Caco-2 (cell line): Measurements from ENCODE around the gene UNKL. TPM values are rescaled to one million over a fixed set of nuclear protein-coding genes. Genes with fewer than 3 reads are reported as not detected.
A peak's percentile ranks its signal among the peaks of the same experiment; 100 is the strongest.

ENCODE experiments used
- BruUV-seq: library from RNA; stranded (reverse); fragments of 400-500 nt; replicated peaks from 2 replicates; lab custom pipeline; 2021; lab: Mats Ljungman, UMichigan
- CTCF ChIA-PET: fragments of 300-600 bp; sonication (Branson Sonifier 250); formaldehyde crosslinking; loops from one replicate; lab custom pipeline; 2022; ENCODE audit warnings: antibody characterized with exemption; lab: Charles Lee
- POLR2A ChIA-PET: fragments of 300-600 bp; sonication (Branson Sonifier 250); formaldehyde crosslinking; loops from one replicate; lab custom pipeline; 2022; ENCODE audit warnings: antibody characterized with exemption; lab: Charles Lee
- DNase-seq, 2 experiments: peaks; one replicate each; pipeline versions ENCODE4 v3.0.0 to v3.0.0-alpha.2; 2020 to 2022
- H3K27me3 ChIP-seq: replicated peaks from 2 replicates; pipeline ENCODE4 v1.6.0; 2011; ENCODE audit warnings: low read length; ENCODE audit not compliant: control insufficient read depth, insufficient read depth
- H3K36me3 ChIP-seq: 2 replicates; pipeline ENCODE4 v1.5.1; 2011; ENCODE audit warnings: low read length; ENCODE audit not compliant: control insufficient read depth, insufficient read depth
- H3K4me1 ChIP-seq: fragments of 250-450 bp; sonication (Bioruptor Pico); 2 replicates; pipeline ENCODE4 v1.5.1; 2020; ENCODE audit warnings: mild to moderate bottlenecking
- H3K4me3 ChIP-seq: 2 replicates; pipeline ENCODE4 v1.5.1; 2011; ENCODE audit warnings: low read depth, mild to moderate bottlenecking, control low read depth, low read length
- H3K9me3 ChIP-seq: fragments of 250-450 bp; sonication (Bioruptor Pico); 2 replicates; pipeline ENCODE4 v1.5.1; 2020; ENCODE audit warnings: mild to moderate bottlenecking, moderate library complexity
- H3K27ac Mint-ChIP-seq: one replicate; pipeline ENCODE4 v1.8.0; 2022; ENCODE audit warnings: mixed read lengths; ENCODE audit not compliant: unreplicated experiment
- H3K27me3 Mint-ChIP-seq: one replicate; pipeline ENCODE4 v1.8.0; 2022; ENCODE audit warnings: mixed read lengths; ENCODE audit not compliant: insufficient read depth, unreplicated experiment
- H3K36me3 Mint-ChIP-seq: one replicate; pipeline ENCODE4 v1.8.0; 2022; ENCODE audit warnings: mild to moderate bottlenecking, mixed read lengths; ENCODE audit not compliant: insufficient read depth, unreplicated experiment
- H3K4me1 Mint-ChIP-seq: one replicate; pipeline ENCODE4 v1.8.0; 2022; ENCODE audit warnings: low read depth, mixed read lengths; ENCODE audit not compliant: unreplicated experiment
- H3K4me3 Mint-ChIP-seq: one replicate; pipeline ENCODE4 v1.8.0; 2022; ENCODE audit warnings: mild to moderate bottlenecking, moderate library complexity, mixed read lengths; ENCODE audit not compliant: unreplicated experiment
- H3K9me3 Mint-ChIP-seq: one replicate; pipeline ENCODE4 v1.8.0; 2022; ENCODE audit warnings: mixed read lengths; ENCODE audit not compliant: unreplicated experiment
- intact Hi-C: fragments of 100-400 bp; cut with micrococcal nuclease; formaldehyde crosslinking; loops from one replicate; pipeline ENCODE4 v1.10.0; 2022; ENCODE audit not compliant: unreplicated experiment
- total RNA-seq: library from RNA; stranded (reverse); gene quantifications from 2 replicates; pipeline ENCODE4 v1.2.3, GENCODE V29; 2022
- TF ChIP-seq, protein P1 (sequence below), 2 experiments: fragments of 200-600 bp in 1 of 2; IDR thresholded peaks; 1 replicate in 1 of 2; 2 replicates in 1 of 2; pipeline versions ENCODE4 v1.5.1 to v1.8.0; 2011 to 2022; ENCODE audit warnings: antibody characterized with exemption in 1 of 2, control low read depth in 1 of 2, inconsistent platforms in 1 of 2, low read depth in 1 of 2, low read length in 1 of 2, mild to moderate bottlenecking in 1 of 2, moderate library complexity in 1 of 2; ENCODE audit not compliant: insufficient read depth in 1 of 2, severe bottlenecking in 1 of 2, unreplicated experiment in 1 of 2

Gene UNKL
- total RNA-seq, 1 experiment from 2014 or later = 31.2 TPM

DNA sequence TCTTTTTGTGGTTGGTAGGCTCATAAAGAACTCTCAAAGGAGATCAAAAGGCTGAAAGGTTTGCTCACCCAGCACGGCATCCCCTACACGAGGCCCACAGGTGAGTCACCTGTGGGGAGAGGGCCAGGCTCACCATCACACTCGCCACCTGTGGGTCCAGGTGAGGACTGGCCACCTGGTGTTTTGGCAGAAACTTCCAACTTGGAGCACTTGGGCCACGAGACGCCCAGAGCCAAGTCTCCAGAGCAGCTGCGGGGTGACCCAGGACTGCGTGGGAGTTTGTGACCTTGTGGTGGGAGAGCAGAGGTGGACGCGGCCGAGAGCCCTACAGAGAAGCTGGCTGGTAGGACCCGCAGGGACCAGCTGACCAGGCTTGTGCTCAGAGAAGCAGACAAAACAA, 51.7 kb downstream of the UNKL start:
- intact Hi-C loops = no loop called here
- H3K9me3 Mint-ChIP-seq = no peaks in the 10 kb centered on the region
- H3K36me3 ChIP-seq = peaks cover 3% of the 10 kb centered on the region
- H3K27ac Mint-ChIP-seq = no peak overlapping the region
- no peaks in the 10 kb centered on the region for H3K4me1 ChIP-seq
- POLR2A ChIA-PET = no interaction called here
- H3K4me3 Mint-ChIP-seq = no peak overlapping the region
- CTCF ChIA-PET = interaction anchor here (0.6 to 2.4 kb wide), 5 partner anchors 16 to 343 kb away, joined by 3 to 14 read pairs (median 3); partner anchors contain the start of genes MAPK8IP3 and UQCC4
- no peaks in the 10 kb centered on the region for H3K4me1 Mint-ChIP-seq
- peaks cover 71% of the 10 kb centered on the region for H3K36me3 Mint-ChIP-seq
- H3K27me3 Mint-ChIP-seq = no peaks in the 10 kb centered on the region
- no peaks in the 10 kb centered on the region for H3K27me3 ChIP-seq
- TF ChIP-seq, protein P1, sequence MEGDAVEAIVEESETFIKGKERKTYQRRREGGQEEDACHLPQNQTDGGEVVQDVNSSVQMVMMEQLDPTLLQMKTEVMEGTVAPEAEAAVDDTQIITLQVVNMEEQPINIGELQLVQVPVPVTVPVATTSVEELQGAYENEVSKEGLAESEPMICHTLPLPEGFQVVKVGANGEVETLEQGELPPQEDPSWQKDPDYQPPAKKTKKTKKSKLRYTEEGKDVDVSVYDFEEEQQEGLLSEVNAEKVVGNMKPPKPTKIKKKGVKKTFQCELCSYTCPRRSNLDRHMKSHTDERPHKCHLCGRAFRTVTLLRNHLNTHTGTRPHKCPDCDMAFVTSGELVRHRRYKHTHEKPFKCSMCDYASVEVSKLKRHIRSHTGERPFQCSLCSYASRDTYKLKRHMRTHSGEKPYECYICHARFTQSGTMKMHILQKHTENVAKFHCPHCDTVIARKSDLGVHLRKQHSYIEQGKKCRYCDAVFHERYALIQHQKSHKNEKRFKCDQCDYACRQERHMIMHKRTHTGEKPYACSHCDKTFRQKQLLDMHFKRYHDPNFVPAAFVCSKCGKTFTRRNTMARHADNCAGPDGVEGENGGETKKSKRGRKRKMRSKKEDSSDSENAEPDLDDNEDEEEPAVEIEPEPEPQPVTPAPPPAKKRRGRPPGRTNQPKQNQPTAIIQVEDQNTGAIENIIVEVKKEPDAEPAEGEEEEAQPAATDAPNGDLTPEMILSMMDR (IDR thresholded peaks at IDR 0.05; ENCODE audit: insufficient read depth in 1 of 2, low read depth in 1 of 2, low read length in 1 of 2, severe bottlenecking in 1 of 2, unreplicated experiment in 1 of 2) = no peak
- no peaks in the 10 kb centered on the region for H3K9me3 ChIP-seq
- BruUV-seq = TSS peak; percentile 80
- DNase-seq = no peak
- H3K4me3 ChIP-seq = no peak overlapping the region

DNA sequence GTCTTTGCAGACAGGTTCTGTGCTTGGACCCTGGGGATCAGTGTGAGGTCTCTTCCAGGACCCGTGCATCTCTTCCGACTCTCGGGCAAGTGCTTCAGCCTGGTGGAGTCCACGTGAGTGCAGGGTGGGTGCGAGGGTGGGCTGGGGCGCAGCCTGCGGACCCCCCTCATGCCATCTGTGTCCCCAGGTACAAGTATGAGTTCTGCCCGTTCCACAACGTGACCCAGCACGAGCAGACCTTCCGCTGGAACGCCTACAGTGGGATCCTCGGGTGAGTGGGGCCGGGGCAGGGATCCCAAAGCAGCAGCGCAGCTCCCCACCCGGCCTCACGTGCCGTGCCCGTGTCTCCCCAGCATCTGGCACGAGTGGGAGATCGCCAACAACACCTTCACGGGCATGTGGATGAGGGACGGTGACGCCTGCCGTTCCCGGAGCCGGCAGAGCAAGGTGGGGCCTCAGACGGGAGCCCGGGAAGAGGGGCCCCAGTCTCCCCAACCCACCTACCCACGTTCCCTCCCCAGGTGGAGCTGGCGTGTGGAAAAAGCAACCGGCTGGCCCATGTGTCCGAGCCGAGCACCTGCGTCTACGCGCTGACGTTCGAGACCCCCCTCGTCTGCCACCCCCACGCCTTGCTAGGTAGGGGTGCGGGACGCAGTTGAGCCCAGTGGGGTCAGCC, 52.7 kb downstream of the UNKL start:
- ChIA-PET CTCF (no interaction called here), POLR2A (no interaction called here)
- no peaks in the 10 kb centered on the region for H3K27me3 Mint-ChIP-seq
- Histone ChIP-seq H3K27me3 (no peaks in the 10 kb centered on the region), H3K36me3 (peaks cover 3% of the 10 kb centered on the region), H3K9me3 (no peaks in the 10 kb centered on the region), H3K4me3 (no peak overlapping the region), H3K4me1 (no peaks in the 10 kb centered on the region)
- BruUV-seq = no TSS peak
- DNase-seq = no peak
- no peaks in the 10 kb centered on the region for H3K9me3 Mint-ChIP-seq
- peaks cover 73% of the 10 kb centered on the region for H3K36me3 Mint-ChIP-seq
- no peaks in the 10 kb centered on the region for H3K4me1 Mint-ChIP-seq
- H3K27ac Mint-ChIP-seq = no peak overlapping the region
- intact Hi-C loops = no loop called here
- TF ChIP-seq, protein P1 (IDR thresholded peaks at IDR 0.05; ENCODE audit: insufficient read depth in 1 of 2, low read depth in 1 of 2, low read length in 1 of 2, severe bottlenecking in 1 of 2, unreplicated experiment in 1 of 2) = no peak
- no peak overlapping the region for H3K4me3 Mint-ChIP-seq

DNA sequence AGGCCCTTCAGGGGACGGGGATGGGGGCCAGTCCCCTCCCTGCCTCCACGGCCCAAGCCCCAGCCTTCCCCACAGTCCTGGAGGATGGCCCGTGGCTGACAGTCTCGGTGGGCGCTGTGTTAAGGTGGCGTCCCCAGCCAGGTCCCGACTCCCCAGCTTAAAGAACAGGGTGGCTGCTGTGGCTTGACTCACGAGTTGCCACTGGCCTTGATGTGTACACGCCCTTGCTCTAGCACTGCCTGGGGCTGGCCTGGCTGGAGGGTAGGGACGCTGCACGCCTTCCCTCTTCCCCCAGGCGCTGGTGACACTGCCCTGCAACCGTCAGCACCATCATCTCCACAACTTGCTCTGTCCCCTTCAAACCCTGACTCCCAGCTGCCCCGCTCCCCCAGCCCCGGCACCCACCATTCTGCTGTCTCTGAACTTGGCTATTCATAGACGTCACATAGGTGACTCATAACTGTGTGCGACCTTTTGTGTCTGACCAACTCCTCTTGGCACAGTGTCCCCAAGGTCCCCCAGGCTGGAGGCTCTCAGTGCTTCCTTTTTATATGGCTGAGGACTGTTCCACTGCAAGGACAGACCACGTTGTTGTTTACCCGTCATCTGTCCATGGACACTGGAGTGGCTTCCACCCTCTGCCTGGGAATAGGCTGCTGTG, 56.5 kb downstream of the UNKL start:
- intact Hi-C loops = no loop called here
- DNase-seq = no peak
- ChIA-PET CTCF (no interaction called here), POLR2A (no interaction called here)
- Histone ChIP-seq H3K27me3 (no peaks in the 10 kb centered on the region), H3K36me3 (peaks cover 3% of the 10 kb centered on the region), H3K4me3 (no peak overlapping the region), H3K9me3 (no peaks in the 10 kb centered on the region), H3K4me1 (no peaks in the 10 kb centered on the region)
- TF ChIP-seq, protein P1 (IDR thresholded peaks at IDR 0.05; ENCODE audit: insufficient read depth in 1 of 2, low read depth in 1 of 2, low read length in 1 of 2, severe bottlenecking in 1 of 2, unreplicated experiment in 1 of 2) = no peak
- Mint-ChIP-seq H3K36me3 (peaks cover 60% of the 10 kb centered on the region), H3K4me3 (no peak overlapping the region), H3K27ac (no peak overlapping the region), H3K9me3 (no peaks in the 10 kb centered on the region), H3K27me3 (no peaks in the 10 kb centered on the region), H3K4me1 (peaks cover 9% of the 10 kb centered on the region)
- BruUV-seq = no TSS peak
